Stimulated activated CD4-positive, alpha-beta T cell treated with anti-CD3 and anti-CD28 coated beads, Interleukin-1b, Interleukin-23, amount 100 ng/mL, for 24 hours (primary cell): ENCODE results near the gene HTR3E.
"Not testable (repeated sequence)": the region's sequence is repeated elsewhere in the genome, so short reads cannot be mapped to it uniquely, and the experiment has no call there.

Source experiments
- DNase-seq, 4 experiments: peaks; one replicate each; pipeline ENCODE4 v3.0.0-alpha.2; 2020; ENCODE audit warnings: low read depth in 4 of 4, low spot score in 1 of 4

HTR3E gene

GRCh38 chr3:184099806-184100686 is 3.2 kb downstream of the HTR3E start:
- no peak for DNase-seq

- no peak for DNase-seq
Observed at GRCh38 chr3:184110316-184110725, 13.5 kb downstream of the HTR3E start.

DNA sequence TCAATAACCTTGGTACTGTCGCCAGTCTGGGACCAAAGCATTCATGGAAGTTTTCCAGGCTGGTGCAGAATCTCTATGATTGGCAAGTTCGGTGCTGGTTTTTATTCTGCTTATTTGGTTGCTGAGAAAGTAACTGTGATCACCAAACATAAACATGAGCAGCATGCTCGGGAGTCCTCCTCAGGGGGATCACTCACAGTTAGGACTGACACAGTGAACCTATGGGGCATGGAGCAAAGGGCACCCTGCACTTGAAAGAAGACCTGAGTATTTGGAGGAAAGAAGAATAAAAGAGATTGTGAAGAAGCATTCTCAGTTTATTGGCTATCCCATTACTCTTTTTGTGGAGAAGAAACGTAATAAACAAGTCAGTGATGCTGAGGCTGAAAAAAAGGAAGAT is 19.2 kb downstream of the HTR3E start:
- no peak for DNase-seq

GRCh38 chr3:184117636-184118035 is 20.8 kb downstream of the HTR3E start:
- no peak for DNase-seq

GRCh38 chr3:184121031-184121430 is 24.2 kb downstream of the HTR3E start:
- not testable (repeated sequence) for DNase-seq

GRCh38 chr3:184126006-184126405 is 29.1 kb downstream of the HTR3E start:
- DNase-seq = no peak

DNA sequence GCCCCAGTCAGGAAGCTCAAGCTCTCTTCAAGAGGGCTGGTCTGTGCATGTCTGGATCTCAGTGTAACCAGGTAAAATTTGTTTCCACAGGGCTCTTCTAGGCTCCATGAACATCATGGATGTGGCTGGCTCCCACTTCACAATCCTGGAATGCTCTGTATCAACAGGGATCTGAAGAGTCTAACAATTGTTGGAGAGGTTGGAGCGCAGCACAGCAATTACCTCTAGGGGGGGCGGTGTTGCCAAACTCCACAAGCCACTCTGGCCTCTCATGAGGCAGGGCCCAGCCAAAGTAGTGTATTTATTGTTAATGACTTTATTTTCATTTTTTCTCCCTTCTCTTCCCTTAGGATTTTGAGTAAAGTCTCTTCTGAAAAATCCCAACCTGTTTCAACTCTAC is 32.1 kb downstream of the HTR3E start:
- no peak for DNase-seq

GRCh38 chr3:184132945-184133344 is 36.1 kb downstream of the HTR3E start:
- no peak for DNase-seq

- DNase-seq = peak in 1 of 4 experiments; percentile 62
Observed at GRCh38 chr3:184133840-184134745, 37.2 kb downstream of the HTR3E start.

- no peak for DNase-seq
Observed at GRCh38 chr3:184134746-184135148, 37.9 kb downstream of the HTR3E start.

GRCh38 chr3:184135149-184135910 is 38.5 kb downstream of the HTR3E start, which contains the start of gene EIF2B5:
Gene EIF2B5 (plus strand): TSS chr3:184135358. CDS start chr3:184135386, 28 bp downstream.
- DNase-seq = peak; percentile 64 to 83 (median 76)

- no peak for DNase-seq
Observed at GRCh38 chr3:184135911-184136260, 39.0 kb downstream of the HTR3E start.

DNA sequence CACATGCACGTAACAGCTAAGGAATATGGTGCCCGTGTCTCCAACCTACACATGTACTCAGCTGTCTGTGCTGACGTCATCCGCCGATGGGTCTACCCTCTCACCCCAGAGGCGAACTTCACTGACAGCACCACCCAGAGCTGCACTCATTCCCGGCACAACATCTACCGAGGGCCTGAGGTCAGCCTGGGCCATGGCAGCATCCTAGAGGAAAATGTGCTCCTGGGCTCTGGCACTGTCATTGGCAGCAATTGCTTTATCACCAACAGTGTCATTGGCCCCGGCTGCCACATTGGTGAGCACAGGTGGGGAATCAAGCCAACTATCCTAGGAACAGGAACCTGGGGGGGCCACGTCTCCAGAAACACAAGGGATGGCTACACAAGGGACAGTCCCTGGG is 43.6 kb downstream of the HTR3E start:
- DNase-seq = no peak

DNA sequence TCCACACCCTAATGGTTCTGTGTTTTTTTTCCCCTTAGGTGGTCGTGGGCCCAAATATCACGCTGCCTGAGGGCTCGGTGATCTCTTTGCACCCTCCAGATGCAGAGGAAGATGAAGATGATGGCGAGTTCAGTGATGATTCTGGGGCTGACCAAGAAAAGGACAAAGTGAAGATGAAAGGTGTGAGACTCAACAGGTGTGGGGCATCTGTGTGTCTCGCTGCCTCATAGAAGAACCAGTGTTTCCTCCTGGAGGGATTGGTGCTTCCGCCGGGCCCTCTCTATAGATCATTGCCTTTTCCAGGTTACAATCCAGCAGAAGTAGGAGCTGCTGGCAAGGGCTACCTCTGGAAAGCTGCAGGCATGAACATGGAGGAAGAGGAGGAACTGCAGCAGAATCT is 45.3 kb downstream of the HTR3E start:
- DNase-seq = no peak

GRCh38 chr3:184143327-184143726 is 46.5 kb downstream of the HTR3E start:
- no peak for DNase-seq

DNA sequence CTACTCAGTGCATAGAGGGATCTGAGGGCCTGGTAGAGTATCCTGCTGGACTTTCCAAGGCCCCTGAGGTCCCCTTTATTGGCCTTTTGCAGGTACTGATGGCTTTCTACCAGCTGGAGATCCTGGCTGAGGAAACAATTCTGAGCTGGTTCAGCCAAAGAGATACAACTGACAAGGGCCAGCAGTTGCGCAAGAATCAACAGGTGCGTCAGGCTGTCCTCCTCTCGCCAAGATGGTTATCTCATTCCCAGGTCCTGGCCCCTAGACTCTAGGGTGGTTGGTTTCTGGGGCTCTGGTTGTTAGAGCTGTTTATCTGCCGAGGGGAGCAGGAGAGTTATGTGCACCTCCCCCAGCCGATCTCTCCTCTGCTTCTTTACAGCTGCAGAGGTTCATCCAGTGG is 47.6 kb downstream of the HTR3E start:
- DNase-seq = no peak

GRCh38 chr3:184145111-184145524 is 48.3 kb downstream of the HTR3E start:
- DNase-seq = no peak

GRCh38 chr3:184145751-184146270 is 48.9 kb downstream of the HTR3E start:
- no peak for DNase-seq

GRCh38 chr3:184148076-184148475 is 51.2 kb downstream of the HTR3E start:
- no peak for DNase-seq

DNA sequence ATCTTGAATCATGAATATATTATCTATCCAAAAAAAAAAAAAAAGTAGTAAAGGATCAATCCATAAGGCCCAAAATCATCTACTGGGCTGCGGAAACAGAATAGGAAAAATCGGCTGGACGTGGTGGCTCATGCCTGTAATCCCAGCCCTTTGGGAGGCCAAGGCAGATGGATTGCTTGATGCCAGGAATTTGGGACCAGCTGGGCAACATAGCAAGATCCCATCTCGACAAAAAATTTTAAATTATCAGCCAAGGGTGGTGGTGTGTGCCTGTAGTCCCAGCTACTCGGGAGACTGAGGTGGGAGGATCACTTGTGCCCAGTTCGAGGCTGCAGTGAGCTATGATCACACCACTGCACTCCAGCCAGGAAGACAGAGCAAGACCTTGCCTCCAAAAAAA is 52.3 kb downstream of the HTR3E start:
- DNase-seq = no peak

DNA sequence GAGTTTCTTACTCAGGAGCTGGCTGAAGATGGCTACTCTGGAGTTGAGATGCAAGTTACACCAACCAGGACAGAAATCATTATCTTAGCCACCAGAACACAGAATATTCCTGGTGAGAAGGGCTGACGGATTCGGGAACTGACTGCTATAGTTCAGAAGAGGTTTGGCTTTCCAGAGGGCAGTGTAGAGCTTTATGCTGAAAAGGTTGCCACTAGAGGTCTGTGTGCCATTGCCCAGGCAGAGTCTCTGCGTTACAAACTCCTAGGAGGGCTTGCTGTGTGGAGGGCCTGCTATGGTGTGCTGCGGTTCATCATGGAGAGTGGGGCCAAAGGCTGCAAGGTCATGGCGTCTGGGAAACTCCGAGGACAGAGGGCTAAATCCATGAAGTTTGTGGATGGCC is 52.9 kb downstream of the HTR3E start:
- not testable (repeated sequence) for DNase-seq
